NCI-H1092 treated with DMSO at 0.1 percent for 48 hours (cell line): ENCODE data around the gene RACGAP1.

Experiments
- DNase-seq: peaks from one replicate; lab custom pipeline; 2025; lab: John Stamatoyannopoulos, UW

RACGAP1 gene

DNA sequence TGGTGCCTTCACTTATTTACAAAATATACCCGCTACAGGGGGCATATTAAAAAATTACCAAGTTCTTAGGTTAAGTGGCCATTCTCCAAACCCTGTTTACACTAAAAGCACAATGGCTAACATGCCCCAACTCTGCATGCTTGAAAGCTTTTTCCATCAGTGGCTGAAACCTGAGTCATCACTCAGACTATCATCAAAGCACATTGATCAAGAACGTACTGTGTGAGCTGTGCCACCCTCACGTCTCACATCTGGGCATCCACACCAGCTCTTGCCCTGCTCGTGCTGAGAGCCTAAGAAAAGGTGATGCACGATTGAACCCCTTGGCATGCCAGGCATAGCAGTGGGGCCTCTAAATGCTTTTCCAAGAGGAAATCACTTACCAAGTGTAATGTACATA lies 39.3 kb downstream of the RACGAP1 start:
- peak; percentile 42 for DNase-seq

DNA sequence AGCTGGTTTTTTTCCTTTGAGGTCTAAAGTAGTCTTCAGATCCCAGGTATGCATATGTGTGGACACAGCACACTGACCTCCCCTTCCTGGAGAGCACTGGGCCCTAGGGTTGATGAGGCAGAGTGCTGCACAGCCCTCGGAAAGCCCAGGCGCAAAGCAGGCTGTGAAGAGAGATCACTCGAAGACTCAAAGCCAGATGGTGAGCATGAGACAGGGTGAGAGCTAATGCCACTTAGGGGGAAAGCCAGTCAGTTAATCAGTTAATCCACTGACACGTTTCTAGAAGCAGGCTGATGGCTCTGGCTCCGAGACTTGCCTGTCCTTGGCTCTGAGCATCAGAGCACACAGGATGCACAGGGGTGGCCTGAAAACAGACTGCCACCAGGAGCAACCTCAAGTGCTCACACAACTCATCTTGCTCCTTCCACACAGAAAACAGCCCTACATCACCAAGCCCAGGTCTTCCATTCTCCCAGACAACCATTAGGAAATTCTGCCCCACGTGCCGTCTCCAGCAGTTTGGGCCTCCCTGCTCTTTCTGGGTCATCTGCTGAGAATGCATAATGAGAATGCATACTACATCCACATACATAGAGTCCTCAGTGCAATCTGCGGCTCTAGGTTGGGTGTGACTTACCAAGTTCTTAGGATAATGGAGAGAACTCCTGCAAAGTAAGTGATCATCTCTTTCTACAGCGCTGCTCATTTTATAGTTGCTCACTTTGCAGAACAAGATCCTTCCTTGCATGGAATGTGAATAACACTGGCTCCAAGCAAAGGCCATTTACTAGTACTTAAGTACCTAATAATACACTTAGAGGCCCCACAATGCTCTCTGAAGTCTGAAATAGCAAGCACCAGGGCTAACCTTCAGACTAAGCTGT lies 40.6 kb downstream of the RACGAP1 start:
- peak; percentile 34 for DNase-seq

DNA sequence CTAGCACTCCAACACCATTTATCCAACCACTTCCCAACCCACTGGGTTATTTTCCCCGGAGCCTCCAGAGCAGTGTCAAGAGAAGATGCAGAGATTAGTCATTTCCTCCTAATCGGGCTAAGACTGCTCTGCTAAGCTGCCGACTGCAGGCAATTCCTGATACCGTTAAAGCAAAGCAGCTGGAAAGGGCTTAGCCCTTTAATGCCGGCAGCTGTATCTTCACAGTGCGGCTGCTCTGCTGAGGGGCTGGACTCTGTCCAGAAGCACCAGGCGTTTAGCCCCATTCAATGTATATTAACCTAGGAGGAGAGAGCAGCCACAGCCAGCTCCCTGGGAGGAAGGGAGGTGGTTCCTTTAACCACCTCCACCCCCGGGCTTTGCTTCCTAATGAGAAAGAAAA lies 41.4 kb downstream of the RACGAP1 start:
- peak; percentile 73 for DNase-seq

DNA sequence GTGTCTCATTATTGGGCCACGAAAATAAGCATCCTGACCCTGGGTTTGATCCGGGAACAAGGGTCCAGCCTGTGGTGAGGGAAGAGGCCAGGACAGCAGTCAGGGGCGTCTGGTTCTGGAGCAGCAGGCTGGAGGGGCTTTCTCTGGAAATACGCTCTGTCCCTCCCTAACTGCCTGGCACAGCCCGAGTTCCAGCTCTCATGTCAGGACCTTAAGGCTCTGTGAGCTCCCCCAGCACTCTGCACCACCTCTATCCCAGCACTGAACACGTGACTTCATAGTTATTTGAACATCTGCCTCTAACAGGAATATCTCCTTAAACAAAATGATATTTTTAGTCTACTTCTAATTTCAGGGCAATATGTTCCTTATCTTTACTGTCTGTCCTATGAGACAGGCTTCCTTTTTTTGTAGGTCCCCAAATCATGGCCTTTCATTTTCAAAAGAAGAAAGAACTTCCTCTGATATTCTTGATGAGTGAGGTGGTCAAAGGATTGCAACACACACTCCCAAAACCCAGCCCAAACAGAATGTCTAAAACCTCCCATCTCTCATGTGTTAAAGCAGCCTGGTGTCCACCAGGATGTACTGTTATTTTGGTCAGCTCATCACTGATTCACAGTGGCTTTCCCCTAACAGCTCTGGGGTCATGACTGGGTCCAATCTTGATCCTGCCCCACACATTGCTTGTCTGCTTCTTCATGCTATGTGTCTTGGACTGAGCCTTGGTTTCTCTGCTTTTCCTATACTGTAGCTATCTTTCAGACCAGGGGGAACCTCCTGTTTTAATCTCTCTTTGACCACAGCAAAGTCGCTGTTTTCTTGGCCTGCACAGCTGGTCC lies 42.8 kb downstream of the RACGAP1 start:
- DNase-seq: no peak

DNA sequence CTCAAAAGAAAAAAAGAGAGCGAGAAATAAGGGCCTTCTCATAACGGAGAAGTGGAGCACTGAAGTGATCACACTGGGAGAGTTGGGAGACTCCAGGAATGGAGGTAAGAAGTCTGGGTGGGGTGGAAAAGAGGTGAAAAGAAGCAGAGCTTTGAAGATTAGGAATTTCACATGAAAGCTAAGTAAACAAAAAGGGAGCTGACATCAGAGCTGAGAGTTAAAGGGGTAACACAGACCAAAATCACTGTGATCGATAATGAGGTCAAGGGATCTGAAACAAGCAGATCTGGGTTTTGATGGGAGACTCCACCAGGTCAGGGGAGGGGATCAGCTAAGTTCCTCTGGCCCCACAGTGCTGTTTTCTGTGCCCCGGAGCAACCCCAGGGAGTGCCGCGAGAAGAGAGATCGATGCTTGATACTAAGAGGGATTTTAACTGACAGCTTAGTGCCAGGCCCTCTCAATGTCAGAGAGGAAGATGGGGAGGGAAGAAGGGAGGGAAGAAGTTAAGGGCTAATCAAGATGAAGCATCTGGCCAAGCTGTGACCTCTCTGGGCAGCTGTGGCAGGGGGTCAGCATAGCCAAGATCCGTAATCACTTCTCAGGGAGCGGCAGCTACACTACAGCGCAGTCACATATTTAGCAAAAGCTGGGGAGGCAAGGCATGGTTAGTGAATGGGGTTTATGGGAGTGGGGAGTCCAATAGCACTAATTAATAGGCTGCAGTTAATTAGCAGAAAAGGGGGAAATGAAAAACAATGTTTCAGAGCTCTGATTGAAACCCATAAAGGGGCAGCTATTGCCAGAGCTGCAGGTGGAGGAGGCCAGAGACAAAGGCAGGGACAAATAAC lies 44.6 kb downstream of the RACGAP1 start:
- DNase-seq: no peak

DNA sequence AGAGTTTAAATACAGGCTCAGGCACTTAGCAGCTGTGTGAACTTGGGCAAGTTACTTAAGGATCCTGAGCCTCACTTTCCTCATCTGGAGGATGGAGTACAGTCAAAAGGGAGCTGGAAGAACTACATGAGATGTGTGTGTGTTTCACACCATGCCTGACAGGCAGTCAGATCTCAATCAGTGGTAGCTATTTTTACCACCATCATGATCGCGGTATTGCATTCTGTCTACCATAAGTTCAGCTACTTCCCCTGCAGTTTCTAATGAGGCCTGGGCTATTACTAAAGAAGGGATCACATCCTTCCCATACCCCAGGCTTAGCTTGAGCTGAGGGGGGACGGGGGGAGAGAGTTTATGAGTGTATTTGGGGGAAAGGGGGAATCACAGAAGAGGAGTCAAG lies 45.5 kb downstream of the RACGAP1 start:
- DNase-seq: no peak

DNA sequence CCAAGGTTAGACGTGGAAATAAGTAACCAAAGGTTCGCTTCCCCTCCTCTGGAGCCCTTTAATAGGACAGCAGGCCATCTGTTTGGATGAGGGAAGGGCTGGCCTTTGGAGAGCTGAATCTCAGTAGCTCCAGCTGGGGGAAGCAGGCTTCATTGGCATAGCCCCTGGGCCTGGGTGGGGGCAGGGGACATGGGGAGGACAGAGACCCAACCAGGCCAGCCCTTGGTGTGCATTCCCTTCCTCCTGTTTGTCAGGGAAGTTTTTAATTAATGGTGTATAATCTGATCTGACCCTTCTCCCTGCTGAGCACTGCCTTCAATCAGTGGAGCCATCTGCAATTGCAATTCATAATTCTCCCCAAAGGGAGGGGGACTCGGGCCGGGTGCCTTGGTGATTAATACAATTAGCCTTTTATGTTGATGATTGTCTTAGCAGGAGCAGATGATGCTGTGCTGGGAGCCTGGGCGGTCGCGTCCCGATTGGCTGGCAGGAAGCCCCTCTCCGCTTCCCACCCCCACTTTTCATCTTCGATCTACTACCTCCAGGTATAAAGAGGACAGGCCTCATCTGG lies 46.2 kb downstream of the RACGAP1 start:
- no peak for DNase-seq

DNA sequence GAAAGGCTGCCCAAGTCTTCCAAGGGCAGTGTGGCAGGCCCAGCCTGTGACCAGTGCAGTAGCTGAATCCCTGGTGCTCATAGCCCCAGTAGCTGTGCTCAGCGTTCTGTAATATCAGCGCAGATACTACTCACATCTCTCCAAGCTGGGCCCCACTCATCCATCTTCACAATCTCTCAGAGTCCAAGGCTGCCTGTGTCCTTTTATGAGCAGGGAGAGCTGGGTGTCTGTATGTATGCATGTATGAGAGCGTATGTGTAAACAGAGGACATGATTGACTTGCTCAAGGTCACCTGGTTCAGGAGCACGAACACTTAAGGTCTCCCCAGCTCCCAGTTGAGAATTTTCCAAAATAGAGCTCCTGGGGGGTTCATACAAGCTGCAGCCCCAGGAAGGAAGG lies 47.2 kb downstream of the RACGAP1 start:
- no peak for DNase-seq

DNA sequence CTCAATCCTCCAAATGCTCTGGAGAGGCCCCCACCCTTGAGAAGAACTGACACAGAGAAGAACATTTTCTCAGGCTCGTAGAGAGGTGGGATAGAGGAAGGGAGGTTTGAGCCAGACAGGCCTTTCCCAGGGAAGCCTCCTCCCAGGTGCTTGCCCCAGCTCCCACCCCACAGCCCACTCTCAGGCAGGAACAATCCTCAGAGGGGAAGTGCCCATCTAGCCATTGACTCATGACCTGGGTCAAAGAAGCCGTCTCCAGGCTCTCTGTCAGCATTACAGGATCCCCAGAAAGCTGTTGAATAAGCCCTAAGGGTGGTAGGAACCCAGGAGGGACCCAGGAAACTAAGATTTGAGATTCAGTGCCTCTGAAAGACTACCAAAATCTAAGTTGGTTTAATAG lies 48.7 kb downstream of the RACGAP1 start:
- no peak for DNase-seq

DNA sequence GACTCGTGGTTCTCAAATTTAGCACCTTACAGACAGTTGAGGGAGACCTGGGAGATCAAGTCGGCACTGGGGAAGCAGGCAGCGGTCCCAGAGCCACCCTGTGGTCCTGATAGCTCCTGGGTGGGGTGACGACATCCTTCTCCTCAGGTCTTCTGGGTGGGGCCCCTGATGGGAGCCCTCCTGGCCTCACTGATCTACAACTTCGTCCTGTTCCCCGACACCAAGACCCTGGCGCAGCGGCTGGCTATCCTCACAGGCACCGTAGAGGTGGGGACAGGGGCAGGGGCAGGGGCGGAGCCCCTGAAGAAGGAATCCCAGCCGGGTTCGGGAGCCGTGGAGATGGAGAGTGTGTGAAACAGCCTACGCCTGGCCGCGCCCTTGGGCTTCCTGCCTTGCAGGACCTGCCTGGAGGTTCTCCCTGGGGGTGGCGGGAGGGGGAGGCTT lies 50.0 kb downstream of the RACGAP1 start:
- DNase-seq: no peak

DNA sequence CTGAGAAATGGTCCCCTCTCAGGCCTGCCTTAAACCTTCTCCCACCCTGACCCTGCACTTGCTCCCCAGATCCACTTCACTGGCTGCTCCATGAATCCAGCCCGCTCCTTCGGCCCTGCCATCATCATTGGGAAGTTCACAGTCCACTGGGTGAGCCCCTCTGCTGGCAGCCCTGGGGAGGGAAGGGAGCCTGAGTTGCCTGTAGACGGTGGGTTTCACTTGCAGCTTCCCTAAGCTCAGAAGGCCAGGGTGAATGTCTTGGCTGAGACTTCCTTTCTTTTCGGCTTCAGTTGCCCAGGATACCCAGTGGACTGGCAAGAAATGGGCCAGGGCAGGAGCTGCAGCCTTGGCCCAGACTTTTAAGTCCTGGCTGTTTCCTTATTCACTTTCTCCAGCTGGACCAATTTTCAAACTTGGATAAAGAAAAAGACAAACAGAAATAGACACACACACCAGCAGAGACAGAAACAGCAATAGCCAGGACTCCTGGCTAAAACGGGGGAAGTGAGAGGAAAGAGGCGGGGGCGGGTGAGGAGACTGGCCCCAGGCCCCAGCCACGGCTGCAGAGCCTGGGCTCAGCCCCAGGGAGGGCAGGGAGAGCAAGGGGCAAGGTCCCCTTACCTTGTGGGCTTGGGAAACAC lies 50.5 kb downstream of the RACGAP1 start:
- no peak for DNase-seq

DNA sequence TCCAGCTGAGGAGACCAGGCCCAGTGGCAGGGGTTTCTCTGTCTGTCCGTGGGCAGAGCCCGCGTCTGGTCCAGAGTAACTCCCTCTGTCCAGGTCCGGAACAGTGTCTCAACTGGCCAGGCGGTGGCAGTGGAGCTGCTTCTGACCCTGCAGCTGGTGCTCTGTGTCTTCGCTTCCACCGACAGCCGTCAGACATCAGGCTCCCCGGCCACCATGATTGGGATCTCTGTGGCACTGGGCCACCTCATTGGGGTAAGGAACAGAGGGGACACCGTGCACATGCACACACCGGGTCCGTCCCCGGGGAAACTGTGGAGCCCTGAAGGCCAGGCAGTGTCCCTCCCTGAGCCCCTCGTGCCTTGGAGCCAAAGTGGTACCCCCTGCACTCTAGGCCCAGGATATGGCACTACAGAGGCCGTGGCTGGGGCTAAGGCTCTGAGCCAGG lies 51.0 kb downstream of the RACGAP1 start:
- peak; percentile 15 for DNase-seq

DNA sequence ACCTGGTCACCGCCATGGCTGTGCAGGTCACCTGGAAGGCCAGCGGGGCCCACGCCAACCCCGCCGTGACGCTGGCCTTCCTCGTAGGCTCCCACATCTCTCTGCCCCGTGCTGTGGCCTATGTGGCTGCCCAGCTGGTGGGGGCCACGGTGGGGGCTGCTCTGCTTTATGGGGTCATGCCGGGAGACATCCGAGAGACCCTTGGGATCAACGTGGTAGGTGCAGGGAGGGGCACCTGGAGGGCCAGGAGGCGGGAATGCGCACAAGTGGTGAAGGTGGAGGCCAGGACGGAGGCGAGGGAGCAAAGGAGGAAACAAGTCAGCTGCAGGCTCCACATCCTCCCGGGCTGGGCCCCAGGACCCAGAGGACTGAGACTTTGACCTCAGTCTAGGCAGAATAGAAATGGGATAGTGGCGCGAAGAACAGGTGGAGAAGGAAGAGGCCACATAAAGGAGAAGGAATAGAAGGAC lies 51.9 kb downstream of the RACGAP1 start:
- DNase-seq: no peak

DNA sequence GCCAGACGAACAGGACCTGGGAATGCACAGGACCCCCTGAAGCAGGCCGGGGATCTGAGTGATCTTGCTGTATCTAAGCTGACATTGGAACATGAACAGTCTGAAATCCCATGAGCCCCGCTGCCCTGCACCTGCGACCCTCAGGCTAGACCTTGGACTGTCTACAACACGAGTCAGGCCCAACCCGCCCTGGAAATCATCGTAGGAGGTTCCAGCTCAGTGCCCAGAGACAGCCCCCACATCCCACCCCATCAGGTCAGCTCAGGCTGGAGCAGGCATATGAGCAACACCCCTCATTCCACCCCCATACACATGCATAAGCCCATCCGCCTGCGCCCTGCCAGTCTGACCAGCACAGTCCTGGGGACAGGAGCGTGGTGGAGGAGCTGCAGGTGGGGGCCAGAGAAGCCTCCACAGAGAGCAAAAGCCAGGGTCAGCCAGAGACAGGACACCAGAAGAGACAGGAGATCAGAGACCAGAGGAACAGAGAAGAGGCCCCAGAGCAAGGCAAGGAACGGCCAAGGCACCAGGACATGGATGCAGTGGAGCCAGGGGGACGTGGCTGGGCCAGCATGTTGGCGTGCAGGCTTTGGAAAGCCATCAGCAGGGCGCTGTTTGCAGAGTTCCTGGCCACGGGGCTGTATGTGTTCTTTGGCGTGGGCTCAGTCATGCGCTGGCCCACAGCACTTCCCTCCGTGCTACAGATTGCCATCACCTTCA lies 52.5 kb downstream of the RACGAP1 start, which contains the start of gene AQP6:
Gene AQP6 (plus strand): TSS at position 307 of the 720 bp plus-strand sequence. CDS start 227 bp downstream, at position 534.
- no peak for DNase-seq

DNA sequence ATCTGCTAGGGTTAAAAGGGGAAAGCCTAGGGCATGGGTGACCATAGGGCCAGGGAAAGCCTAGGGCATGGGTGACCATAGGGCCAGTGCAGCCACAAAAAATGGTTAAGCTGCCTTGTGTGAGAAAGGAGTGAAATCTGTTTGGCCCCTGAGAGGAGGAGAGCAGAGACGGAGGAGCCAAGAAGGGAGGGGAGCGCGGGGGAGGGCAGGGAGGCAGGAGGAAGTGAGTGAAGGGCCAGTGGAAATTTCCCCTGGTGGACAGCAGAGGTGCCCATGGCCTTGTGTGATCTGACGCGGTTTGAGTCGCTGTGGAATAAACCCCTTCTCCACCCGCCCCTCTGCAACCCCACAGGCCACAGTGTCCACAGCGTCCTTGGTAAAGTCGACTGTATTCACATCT lies 53.2 kb downstream of the RACGAP1 start:
- DNase-seq: no peak

DNA sequence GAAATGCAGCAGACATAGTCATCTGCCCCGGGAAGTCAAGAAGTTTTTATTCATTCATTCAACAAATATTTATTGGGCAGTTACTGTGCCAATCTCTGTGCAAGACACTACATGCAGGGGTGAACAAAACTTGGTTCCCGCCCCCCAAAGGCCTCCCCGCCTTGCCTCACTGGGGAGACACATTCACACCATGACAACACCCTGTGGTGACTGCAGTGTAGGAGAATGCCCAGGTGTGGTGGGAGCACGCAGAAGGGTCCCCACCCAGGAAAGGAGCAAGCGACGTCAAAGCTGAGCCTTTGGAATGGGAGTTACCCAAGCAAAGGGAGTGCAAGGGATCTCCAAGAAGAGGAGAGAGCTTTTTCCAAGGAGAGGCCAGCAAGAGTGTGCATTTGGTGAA lies 54.2 kb downstream of the RACGAP1 start:
- no peak for DNase-seq

DNA sequence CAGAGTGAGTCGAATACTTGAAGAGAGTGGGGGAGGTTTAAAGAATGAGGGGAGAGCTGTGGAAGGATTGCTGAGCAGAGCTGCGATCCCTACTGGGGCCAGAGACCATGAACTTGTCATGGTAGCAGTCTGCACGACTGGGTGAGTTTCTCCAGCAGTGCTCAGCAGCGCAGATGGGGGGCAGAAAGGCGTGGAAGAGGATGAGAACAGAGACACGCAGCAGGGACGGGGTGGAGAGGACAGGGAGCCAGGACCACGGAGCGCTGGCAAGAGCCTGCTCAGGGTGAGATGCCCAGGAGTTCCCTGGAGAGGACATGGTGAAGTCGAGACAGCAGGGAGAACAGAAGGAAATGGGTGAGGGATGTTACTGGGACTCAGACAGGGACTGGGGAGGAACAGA lies 54.6 kb downstream of the RACGAP1 start:
- DNase-seq: no peak

DNA sequence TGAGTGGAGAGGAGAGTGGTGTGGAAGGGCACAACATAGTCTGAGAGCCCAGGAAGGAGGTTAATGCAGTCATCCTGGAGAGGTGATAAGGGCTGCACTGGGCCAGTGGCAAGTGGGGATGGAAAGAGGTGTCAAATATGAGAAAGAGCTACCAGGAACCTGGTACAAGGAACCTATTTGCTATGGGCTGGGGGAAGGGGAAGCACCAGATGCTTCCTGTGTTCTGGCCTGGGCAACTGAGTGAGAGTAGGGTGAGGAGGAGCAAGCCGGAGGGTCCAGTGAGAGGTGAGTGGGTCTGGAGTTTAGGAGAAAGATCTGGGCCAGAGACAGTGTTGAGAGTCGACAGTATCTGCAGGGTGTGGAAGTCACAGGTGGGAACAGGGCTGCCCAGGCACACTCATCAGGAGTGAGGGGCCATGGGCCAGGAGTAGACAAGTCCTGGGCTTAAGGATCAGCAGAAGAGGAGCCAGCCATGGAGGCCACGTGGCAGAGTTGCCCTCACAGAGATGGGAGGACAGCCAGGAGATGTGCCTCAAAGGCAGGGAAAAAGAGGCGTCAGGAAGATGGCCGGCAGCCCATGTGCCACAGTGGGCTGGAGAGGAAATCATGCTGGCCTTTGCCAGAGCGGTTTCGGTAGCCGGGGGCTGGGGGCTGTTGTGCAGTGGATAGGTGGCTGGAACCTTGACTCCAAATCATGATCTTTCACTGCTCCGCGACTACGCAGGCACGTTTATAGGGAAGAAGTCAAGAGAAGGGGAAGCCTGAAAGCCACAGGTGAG lies 55.5 kb downstream of the RACGAP1 start:
- DNase-seq: no peak

DNA sequence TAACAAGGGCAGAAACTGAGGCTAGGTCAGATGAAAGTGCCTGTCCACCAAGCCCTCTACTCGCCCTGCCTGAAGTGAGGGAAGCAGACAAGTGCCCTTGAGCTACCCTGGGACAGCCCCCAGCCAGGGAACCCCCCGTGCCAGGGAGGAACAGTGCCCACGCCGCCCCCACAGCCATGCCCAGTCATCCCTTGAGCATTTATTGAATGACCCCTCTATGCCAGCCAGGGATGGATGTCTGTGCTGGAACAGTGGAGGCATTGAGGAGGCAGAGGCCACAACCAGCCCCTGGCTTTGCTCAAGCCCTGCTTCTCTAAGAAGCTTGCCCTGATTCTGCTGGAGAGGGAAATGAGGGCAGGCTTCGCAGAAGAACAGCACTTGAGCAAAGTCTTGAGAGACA lies 56.3 kb downstream of the RACGAP1 start:
- DNase-seq: no peak
